ENCODE measurements around the gene PADI2. TPM values are rescaled to one million over a fixed set of nuclear protein-coding genes. Genes with fewer than 3 reads are reported as not detected.

The PADI2 gene
- total RNA-seq, 1 donor from 2014 or later = 3.5 TPM

GRCh38 chr1:17080085-17080759 is 39.0 kb downstream of the PADI2 start:
- H3K27ac Mint-ChIP-seq = no peak overlapping the region
- no peaks in the 10 kb centered on the region for H3K27me3 Mint-ChIP-seq
- no peak for DNase-seq (ENCODE audit: extremely low spot score, unreplicated experiment)
- no peaks in the 10 kb centered on the region for H3K36me3 Mint-ChIP-seq
- no peaks in the 10 kb centered on the region for H3K4me1 Mint-ChIP-seq (ENCODE audit: unreplicated experiment)
- H3K9me3 Mint-ChIP-seq = no peaks in the 10 kb centered on the region
- no peak overlapping the region for H3K4me3 Mint-ChIP-seq
- no peak for TF ChIP-seq CTCF (conservative IDR thresholded peaks at IDR 0.05)

- no peak overlapping the region for H3K27ac Mint-ChIP-seq
- H3K9me3 Mint-ChIP-seq = no peaks in the 10 kb centered on the region
- H3K4me3 Mint-ChIP-seq = no peak overlapping the region
- DNase-seq (ENCODE audit: extremely low spot score, unreplicated experiment) = no peak
- H3K36me3 Mint-ChIP-seq = no peaks in the 10 kb centered on the region
- no peaks in the 10 kb centered on the region for H3K4me1 Mint-ChIP-seq (ENCODE audit: unreplicated experiment)
- no peak for TF ChIP-seq CTCF (conservative IDR thresholded peaks at IDR 0.05)
- H3K27me3 Mint-ChIP-seq = no peaks in the 10 kb centered on the region
Observed at GRCh38 chr1:17078991-17079868, 40.0 kb downstream of the PADI2 start.

DNA sequence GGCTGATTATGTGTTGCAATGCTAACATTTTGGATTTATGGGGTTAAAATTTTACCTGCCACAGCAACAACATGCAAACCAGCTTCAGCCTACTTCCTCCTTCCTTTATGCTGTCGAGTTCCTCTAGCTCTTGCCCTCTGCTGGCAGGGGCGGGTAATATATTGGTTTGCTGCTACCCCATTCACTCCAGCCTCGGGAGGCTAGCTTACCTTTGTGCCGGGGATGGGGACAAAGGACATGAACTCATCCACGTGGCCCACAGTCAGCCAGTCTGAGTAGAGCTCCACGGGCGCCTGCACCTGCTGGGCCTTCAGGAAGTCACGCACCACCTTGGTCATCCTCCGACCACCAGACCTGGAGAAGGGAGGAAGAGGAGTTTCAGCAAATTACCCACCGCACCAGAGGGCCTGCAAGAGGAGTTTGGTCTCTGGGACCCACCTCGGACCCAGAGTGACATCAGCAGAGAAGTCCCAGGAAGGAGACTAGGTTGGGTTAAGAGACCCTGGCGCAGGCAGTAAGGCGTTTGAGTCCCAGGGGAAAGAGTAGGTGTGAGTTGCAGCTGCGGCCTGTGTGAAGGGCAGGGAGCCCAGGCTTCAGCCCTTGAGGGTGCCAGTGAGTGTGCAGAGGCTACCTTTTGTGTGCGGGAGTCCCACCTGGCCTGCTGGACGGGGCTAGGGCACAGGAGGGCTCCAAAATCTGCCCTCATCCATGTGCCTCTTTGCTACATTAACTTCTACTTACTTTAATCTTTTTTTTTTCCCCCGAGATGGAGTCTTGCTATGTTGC is 43.6 kb downstream of the PADI2 start:
- no peak for DNase-seq (ENCODE audit: extremely low spot score, unreplicated experiment)
- TF ChIP-seq CTCF (conservative IDR thresholded peaks at IDR 0.05) = peak; percentile 69
- H3K36me3 Mint-ChIP-seq = no peaks in the 10 kb centered on the region
- H3K9me3 Mint-ChIP-seq = no peaks in the 10 kb centered on the region
- no peak overlapping the region for H3K4me3 Mint-ChIP-seq
- no peak overlapping the region for H3K27ac Mint-ChIP-seq
- no peaks in the 10 kb centered on the region for H3K4me1 Mint-ChIP-seq (ENCODE audit: unreplicated experiment)
- no peaks in the 10 kb centered on the region for H3K27me3 Mint-ChIP-seq

GRCh38 chr1:17071794-17072193 is 47.5 kb downstream of the PADI2 start:
- Mint-ChIP-seq H3K4me1 (ENCODE audit: unreplicated experiment) (no peaks in the 10 kb centered on the region), H3K27me3 (no peaks in the 10 kb centered on the region), H3K9me3 (no peaks in the 10 kb centered on the region), H3K27ac (no peak overlapping the region), H3K36me3 (no peaks in the 10 kb centered on the region), H3K4me3 (no peak overlapping the region)
- no peak for TF ChIP-seq CTCF (conservative IDR thresholded peaks at IDR 0.05)
- DNase-seq (ENCODE audit: extremely low spot score, unreplicated experiment) = no peak

DNA sequence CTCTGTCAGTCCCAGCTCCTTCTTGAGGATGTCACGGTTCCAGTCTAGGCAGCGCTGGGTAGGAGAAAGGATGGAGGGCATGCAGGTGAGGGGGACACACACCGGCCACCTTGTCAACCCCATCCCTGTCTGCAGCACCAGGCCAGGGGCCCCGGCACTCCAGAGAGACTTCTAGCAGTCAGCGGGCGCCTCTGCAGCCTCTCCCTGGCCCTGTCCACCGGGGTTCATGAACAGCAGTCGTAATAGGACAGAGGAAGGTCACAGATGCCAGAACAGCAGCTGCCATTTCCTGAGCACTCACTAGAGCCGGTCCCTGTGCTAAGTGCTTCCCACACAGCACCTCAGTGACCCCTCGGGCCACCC is 49.1 kb downstream of the PADI2 start:
- H3K27ac Mint-ChIP-seq = no peak overlapping the region
- H3K9me3 Mint-ChIP-seq = no peaks in the 10 kb centered on the region
- no peaks in the 10 kb centered on the region for H3K4me1 Mint-ChIP-seq (ENCODE audit: unreplicated experiment)
- no peaks in the 10 kb centered on the region for H3K27me3 Mint-ChIP-seq
- no peak overlapping the region for H3K4me3 Mint-ChIP-seq
- H3K36me3 Mint-ChIP-seq = no peaks in the 10 kb centered on the region
- TF ChIP-seq CTCF (conservative IDR thresholded peaks at IDR 0.05) = no peak
- no peak for DNase-seq (ENCODE audit: extremely low spot score, unreplicated experiment)
